Superior temporal gyrus (tissue), 1 donor: ENCODE results near the gene KCTD5.

ENCODE experiments used
- DNase-seq: peaks from one replicate; pipeline ENCODE4 v3.0.0-alpha.2; 2016; ENCODE audit errors: extremely low spot score

KCTD5 gene

DNA sequence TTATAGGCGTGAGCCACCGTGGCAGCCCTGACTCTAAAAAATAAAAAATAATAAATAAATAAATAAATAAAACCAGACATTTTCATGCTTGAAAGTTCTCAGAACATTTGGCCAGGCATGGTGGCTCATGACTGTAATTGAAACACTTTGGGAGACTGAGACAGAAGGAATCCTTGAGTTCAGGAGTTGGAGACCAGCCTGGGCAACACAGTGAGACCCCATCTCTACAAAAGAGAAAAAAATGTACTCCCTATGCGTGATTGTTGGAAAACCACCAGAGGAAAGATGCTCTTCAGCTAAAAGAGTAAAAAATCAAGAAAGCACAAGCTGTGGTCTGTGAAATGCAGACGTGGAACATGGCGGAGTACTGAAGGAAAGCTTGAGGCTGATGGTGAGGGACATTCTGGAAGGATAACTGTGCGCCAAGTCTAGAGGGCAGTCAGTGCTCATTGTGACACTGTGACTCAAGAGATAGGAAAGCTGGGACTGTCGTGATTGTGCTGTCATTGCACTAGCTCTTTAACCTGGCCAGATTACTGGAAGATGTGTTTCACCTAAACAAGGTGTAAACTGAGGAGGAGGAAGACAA is 41.9 kb downstream of the KCTD5 start:
- no peak for DNase-seq

- DNase-seq = no peak
Measured at GRCh38 chr16:2724816-2725348, 42.6 kb downstream of the KCTD5 start.

GRCh38 chr16:2726923-2727322 is 44.6 kb downstream of the KCTD5 start:
- DNase-seq = no peak

DNA sequence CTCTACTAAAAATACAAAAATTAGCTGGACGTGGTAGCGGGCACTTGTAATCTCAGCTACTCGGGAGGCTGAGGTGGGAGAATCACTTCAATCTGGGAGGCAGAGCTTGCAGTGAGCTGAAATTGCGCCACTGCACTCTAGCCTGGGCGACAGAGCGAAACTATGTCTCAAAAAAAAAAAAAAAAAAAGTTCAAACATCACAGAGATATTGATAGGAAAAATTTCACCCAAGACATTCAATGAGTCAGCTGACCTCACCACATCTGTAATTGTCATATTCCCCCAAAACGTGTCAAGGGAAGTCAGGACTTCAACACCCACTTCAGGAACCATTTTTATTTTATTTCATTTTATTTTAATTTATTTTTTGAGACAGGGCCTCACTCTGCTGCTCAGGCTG is 45.7 kb downstream of the KCTD5 start:
- DNase-seq = no peak

DNA sequence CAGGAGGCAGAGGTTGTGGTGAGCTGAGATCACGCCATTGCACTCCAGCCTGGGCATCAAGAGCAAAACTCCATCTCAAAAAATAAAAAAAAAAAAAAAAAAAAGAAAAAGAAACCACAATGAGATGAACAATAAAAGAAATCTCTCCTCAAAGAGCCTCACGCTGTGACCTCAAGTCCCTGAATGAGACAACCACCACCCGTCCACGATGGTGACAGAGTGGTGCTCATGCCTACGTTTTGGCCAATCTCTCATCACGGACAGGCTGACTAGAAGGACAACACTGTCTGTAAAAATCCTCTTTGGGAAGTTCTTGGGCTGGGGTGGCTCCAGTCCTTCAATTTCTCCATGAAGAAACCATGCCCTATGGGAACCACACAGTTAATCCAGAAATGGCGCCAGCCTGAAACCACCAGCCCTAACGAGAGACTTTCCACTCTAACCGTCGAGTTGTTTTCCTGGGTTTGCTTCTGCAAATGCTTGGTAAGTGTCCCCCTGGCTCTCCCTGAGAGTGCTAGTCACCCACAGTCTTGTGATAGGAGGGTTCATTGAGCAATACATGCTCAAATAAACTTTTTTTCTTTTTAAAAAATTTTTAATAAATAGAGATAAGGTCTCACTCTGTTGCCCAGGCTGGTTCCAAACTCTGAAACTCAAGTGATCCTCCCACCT is 52.7 kb downstream of the KCTD5 start:
- no peak for DNase-seq

GRCh38 chr16:2736476-2737237 is 54.3 kb downstream of the KCTD5 start:
- DNase-seq = no peak

DNA sequence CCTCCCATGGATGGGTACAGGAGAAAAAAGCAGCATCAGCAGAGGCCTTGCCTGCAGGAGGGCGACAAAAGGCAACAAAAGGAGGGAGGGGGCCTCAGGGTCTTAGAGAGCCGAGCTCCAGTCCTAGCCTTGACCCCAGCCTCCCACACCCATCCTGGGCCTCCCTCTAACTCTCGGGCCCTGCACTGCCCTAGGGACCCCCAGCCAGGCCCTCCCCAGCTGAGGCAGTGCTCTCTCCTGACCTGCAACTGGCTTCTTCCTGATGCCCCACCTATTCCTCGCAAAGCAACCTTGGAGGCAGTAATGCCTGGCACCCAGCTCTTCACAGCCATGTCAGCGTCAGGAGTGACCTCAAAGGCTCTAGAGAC is 54.9 kb downstream of the KCTD5 start:
- no peak for DNase-seq

DNA sequence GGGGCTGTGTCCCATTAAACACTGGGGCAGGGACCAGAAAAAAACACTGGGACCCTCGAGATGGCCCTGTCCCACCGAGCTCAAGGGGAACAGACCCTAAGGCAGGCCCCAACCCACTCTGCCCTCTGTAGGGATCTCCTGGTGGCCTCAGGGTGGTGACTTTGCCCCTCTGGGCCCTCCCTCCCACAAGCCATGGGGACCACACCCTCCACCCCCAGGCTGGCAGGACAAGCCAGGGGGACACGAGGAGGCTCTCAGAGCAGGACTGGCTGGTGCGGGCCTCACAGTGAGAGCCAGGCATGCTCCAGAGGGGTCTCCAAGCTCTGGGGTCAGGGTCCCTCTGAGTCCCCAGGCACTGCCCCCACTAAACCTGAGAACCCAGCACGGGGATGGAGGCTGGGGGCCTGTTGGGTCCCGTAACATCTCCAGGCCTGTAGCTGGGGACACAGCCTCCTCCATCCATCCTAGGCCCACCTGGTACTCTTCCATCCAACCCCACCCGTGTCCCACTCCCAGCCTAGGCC is 55.6 kb downstream of the KCTD5 start:
- DNase-seq = no peak

GRCh38 chr16:2738615-2739014 is 56.3 kb downstream of the KCTD5 start:
- no peak for DNase-seq

- no peak for DNase-seq
Measured at GRCh38 chr16:2739625-2740430, 57.5 kb downstream of the KCTD5 start.

DNA sequence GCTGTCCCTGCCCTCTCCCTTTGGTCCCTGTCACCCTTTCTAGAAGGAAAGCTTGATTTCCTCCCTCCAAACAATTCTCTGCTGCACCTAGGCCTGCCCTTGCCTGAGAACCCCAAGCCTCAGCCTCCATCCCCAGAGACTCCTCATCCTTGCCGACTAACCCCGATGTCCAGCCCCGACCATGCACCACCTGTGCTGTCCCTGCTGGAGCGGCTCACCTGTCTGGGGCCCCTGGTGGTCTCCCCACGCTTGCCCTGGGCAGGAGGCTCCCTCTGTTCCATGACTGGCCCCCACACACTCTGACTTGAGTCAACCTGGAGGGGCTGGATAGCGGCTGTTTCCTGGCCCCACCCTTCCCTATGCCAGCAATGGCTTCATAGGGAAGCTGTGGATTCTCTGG is 58.2 kb downstream of the KCTD5 start:
- DNase-seq = no peak

DNA sequence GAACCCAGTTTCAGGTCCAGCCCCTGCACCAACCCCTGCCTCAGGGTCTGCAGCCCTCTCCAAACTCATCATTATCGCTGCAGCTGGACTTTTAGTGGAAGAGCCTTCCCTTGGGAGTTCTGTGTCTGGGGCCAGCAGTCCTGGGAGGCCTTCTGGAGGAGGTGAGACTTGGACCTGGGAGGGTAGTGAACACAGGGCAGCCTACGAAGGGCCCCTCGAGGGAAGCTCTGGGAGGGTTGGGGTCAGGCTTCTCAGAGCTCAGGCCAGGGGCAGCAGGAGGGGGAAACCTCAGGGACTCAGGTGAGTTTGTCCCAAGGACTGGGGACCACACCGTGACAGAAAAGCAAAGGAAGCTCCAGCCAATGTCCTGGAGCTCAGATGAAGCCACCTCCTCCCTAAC is 58.8 kb downstream of the KCTD5 start:
- no peak for DNase-seq

GRCh38 chr16:2742323-2743006 is 60.1 kb downstream of the KCTD5 start:
- DNase-seq = no peak

- no peak for DNase-seq
Measured at GRCh38 chr16:2743007-2743810, 60.9 kb downstream of the KCTD5 start.

GRCh38 chr16:2744711-2745110 is 62.4 kb downstream of the KCTD5 start:
- DNase-seq = no peak

DNA sequence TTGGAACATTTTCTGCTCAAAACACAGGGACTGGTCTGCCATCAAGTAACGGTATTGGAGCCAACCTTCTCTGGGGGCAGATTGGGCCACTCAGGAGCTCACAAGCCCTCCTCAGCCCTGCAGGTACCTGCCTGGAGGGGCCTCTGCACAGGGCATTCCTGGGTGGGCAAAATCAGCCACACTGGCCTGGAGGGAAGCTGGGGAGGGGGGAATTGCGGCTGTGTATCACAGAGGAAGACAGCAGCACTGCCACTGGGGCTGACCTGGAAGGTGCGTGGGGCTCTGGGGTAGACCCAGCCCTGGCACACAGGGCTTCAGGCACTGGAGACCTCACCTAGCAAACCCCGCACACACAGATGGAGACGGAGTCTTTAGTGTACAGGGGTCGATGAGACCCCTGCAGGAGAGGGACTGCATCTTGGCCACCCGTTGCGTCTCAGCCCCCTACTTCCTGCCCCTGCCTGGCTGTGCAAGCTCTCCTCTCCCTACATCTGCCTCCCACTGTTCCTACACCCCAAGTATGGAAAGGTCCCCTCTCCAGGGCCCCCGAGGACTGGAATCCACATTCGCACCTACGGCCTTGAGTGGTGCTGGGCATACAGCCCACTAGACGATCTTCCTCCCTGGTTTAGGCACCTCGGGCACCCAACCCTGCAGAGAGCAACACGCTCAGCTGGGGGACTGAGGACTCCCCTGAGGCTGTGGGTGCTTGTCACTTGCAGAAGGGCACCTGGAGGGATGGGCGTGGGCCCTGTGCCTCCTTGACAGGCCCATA is 63.0 kb downstream of the KCTD5 start:
- DNase-seq = no peak

- no peak for DNase-seq
Measured at GRCh38 chr16:2745961-2746360, 63.6 kb downstream of the KCTD5 start.

GRCh38 chr16:2748757-2749455 is 66.6 kb downstream of the KCTD5 start:
- DNase-seq = no peak

DNA sequence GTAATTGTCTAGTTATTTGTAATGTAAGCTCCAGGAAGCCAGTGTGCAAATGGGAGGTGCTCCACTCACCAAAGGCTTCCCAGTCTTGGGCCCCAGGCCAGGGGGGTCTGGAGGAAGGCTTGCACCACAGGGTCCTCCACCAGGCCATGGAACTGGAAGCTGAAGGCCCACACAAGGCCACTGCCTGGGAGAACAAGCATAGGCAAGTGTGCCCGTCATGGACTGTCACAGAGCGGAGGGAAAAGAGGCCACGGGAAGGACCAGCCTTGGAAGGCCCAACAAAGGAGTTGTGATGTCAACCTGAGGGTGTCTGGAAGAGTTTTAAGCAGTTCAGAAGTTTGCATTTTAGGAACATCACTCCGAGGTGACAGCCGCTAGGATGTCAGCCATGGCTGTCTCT is 67.2 kb downstream of the KCTD5 start:
- DNase-seq = no peak
